NCI-H748 treated with DMSO at 0.1 percent for 48 hours (cell line): ENCODE results near the gene ROCK1.

Source experiments
- DNase-seq: peaks from one replicate; lab custom pipeline; 2025; lab: John Stamatoyannopoulos, UW

Gene ROCK1

GRCh38 chr18:21105936-21106335 lies 5.7 kb downstream of the ROCK1 start:
- DNase-seq = no peak

GRCh38 chr18:21101172-21101571 lies 10.4 kb downstream of the ROCK1 start:
- DNase-seq = no peak

- no peak for DNase-seq
These were observed 10.9 kb downstream of the ROCK1 start for GRCh38 chr18:21100678-21101077.

- DNase-seq = no peak
These were observed 11.5 kb downstream of the ROCK1 start for GRCh38 chr18:21100146-21100545.

GRCh38 chr18:21099442-21099841 lies 12.2 kb downstream of the ROCK1 start:
- DNase-seq = no peak

GRCh38 chr18:21096760-21097159 lies 14.9 kb downstream of the ROCK1 start:
- no peak for DNase-seq

GRCh38 chr18:21093133-21093532 lies 18.5 kb downstream of the ROCK1 start:
- DNase-seq = no peak

GRCh38 chr18:21090680-21091079 lies 20.9 kb downstream of the ROCK1 start:
- no peak for DNase-seq

- no peak for DNase-seq
These were observed 25.9 kb downstream of the ROCK1 start for GRCh38 chr18:21085579-21086166.

- no peak for DNase-seq
These were observed 27.0 kb downstream of the ROCK1 start for GRCh38 chr18:21084511-21085078.

- DNase-seq = no peak
These were observed 28.6 kb downstream of the ROCK1 start for GRCh38 chr18:21083017-21083416.

GRCh38 chr18:21081426-21081825 lies 30.2 kb downstream of the ROCK1 start:
- no peak for DNase-seq

GRCh38 chr18:21080576-21080975 lies 31.0 kb downstream of the ROCK1 start:
- no peak for DNase-seq

GRCh38 chr18:21074336-21075323 lies 37.0 kb downstream of the ROCK1 start:
- DNase-seq = no peak

GRCh38 chr18:21073180-21073579 lies 38.4 kb downstream of the ROCK1 start:
- DNase-seq = no peak

- DNase-seq = no peak
These were observed 40.5 kb downstream of the ROCK1 start for GRCh38 chr18:21071071-21071470.

- no peak for DNase-seq
These were observed 42.1 kb downstream of the ROCK1 start for GRCh38 chr18:21069468-21069867.

GRCh38 chr18:21064347-21064746 lies 47.3 kb downstream of the ROCK1 start:
- DNase-seq = no peak

- no peak for DNase-seq
These were observed 48.6 kb downstream of the ROCK1 start for GRCh38 chr18:21063011-21063410.

GRCh38 chr18:21057112-21057511 lies 54.5 kb downstream of the ROCK1 start:
- no peak for DNase-seq

- no peak for DNase-seq
These were observed 55.1 kb downstream of the ROCK1 start for GRCh38 chr18:21056545-21056944.

- DNase-seq = no peak
These were observed 57.3 kb downstream of the ROCK1 start for GRCh38 chr18:21054252-21054821.

GRCh38 chr18:21053127-21053526 lies 58.5 kb downstream of the ROCK1 start:
- no peak for DNase-seq
